HCT116 (cell line): Measurements from ENCODE around the gene PAX5. TPM values are rescaled to one million over a fixed set of nuclear protein-coding genes. Genes with fewer than 3 reads are reported as not detected.

ENCODE experiments used
- ATAC-seq: fragments of 200-7000 bp; cut with Tn5 transposase; 2 replicates; pipeline ENCODE4 v1.9.1; 2020; ENCODE audit warnings: mild to moderate bottlenecking, moderate library complexity
- BruUV-seq: library from RNA; stranded (reverse); fragments of 400-500 nt; replicated peaks from 2 replicates; lab custom pipeline; 2021; lab: Mats Ljungman, UMichigan
- CTCF ChIA-PET: fragments of 300-600 bp; sonication (Branson Sonifier 250); formaldehyde crosslinking; loops from one replicate; lab custom pipeline; 2021; ENCODE audit warnings: antibody characterized with exemption; lab: Charles Lee
- POLR2A ChIA-PET: fragments of 300-600, 350-600 bp; sonication (Branson Sonifier 250); formaldehyde crosslinking; loops from one replicate; lab custom pipeline; 2021; ENCODE audit warnings: antibody characterized with exemption; lab: Charles Lee
- RAD21 ChIA-PET, 2 experiments: fragments of 300-600 bp; sonication (Branson Sonifier 250); formaldehyde crosslinking; loops; one replicate each; lab custom pipeline; 2023; ENCODE audit warnings: low total read pairs in 2 of 2; ENCODE audit not compliant: uncharacterized antibody in 2 of 2, unreplicated experiment in 2 of 2, low non-redundant PET in 1 of 2; lab: Charles Lee
- DNase-seq: peaks from one replicate; pipeline ENCODE4 v3.0.0-alpha.2; 2010; ENCODE audit warnings: low read depth, low spot score
- H2AFZ ChIP-seq: fragments of 200-600 bp; shearing (Covaris generic), sonication (generic); 2 replicates; pipeline ENCODE4 v1.6.1; 2017; ENCODE audit warnings: low read depth, mixed run types, mixed read lengths, antibody characterized with exemption, low read length; ENCODE audit not compliant: poor library complexity, severe bottlenecking
- H3K27ac ChIP-seq: 2 replicates; pipeline ENCODE4 v1.5.1; 2012; ENCODE audit warnings: low read depth, low read length
- H3K27me3 ChIP-seq: fragments of 200-600 bp; sonication (generic); 2 replicates; pipeline ENCODE4 v1.6.1; 2016; ENCODE audit warnings: mixed run types, low read length, mixed read lengths; ENCODE audit not compliant: insufficient read depth
- H3K36me3 ChIP-seq, 2 experiments: fragments of 200-500 bp in 1 of 2; fragments of 200-600 bp in 1 of 2; sonication (Bioruptor generic) in 1 of 2; sonication (generic) in 1 of 2; 2 replicates each; pipeline versions ENCODE4 v1.5.1 to v1.6.1; 2014 to 2016; ENCODE audit warnings: low read length in 2 of 2, inconsistent platforms in 1 of 2, mixed read lengths in 1 of 2, mixed run types in 1 of 2; ENCODE audit not compliant: insufficient read depth in 2 of 2, control insufficient read depth in 1 of 2
- H3K4me1 ChIP-seq, 2 experiments: fragments of 200-600 bp in 1 of 2; sonication (generic) in 1 of 2; 2 replicates each; pipeline versions ENCODE4 v1.5.1 to v1.6.1; 2012 to 2017; ENCODE audit warnings: low read length in 2 of 2, inconsistent platforms in 1 of 2, mild to moderate bottlenecking in 1 of 2, mixed read lengths in 1 of 2, mixed run types in 1 of 2, moderate library complexity in 1 of 2; ENCODE audit not compliant: insufficient read depth in 2 of 2, control insufficient read depth in 1 of 2
- H3K4me2 ChIP-seq: fragments of 200-600 bp; sonication (generic); 2 replicates; pipeline ENCODE4 v1.6.1; 2017; ENCODE audit warnings: mixed run types, low read length, mixed read lengths
- H3K4me3 ChIP-seq, 2 experiments: fragments of 200-600 bp in 1 of 2; sonication (generic) in 1 of 2; replicated peaks in 1 of 2; 2 replicates each; pipeline ENCODE4 v1.5.1; 2011 to 2016; ENCODE audit warnings: low read length in 2 of 2, control low read depth in 1 of 2, low read depth in 1 of 2, mild to moderate bottlenecking in 1 of 2, mixed read lengths in 1 of 2, mixed run types in 1 of 2
- H3K79me2 ChIP-seq: fragments of 200-600 bp; sonication (generic); 2 replicates; pipeline ENCODE4 v1.6.1; 2017; ENCODE audit warnings: mild to moderate bottlenecking, mixed run types, low read length, moderate library complexity, mixed read lengths; ENCODE audit not compliant: insufficient read depth
- H3K9ac ChIP-seq: fragments of 200-600 bp; sonication (generic); 2 replicates; pipeline ENCODE4 v1.6.1; 2016; ENCODE audit warnings: low read length, mixed read lengths
- H3K9me2 ChIP-seq: fragments of 200-600 bp; sonication (generic), shearing (Covaris generic); 2 replicates; pipeline ENCODE4 v1.6.1; 2017; ENCODE audit warnings: mixed run types, mild to moderate bottlenecking, moderate library complexity; ENCODE audit not compliant: insufficient read depth
- H3K9me3 ChIP-seq, 2 experiments: fragments of 200-500 bp in 1 of 2; fragments of 200-600 bp in 1 of 2; sonication (Bioruptor generic) in 1 of 2; sonication (generic) in 1 of 2; 2 replicates each; pipeline ENCODE4 v1.6.1; 2014 to 2017; ENCODE audit warnings: low read length in 2 of 2, mixed read lengths in 2 of 2, inconsistent platforms in 1 of 2, low read depth in 1 of 2, mild to moderate bottlenecking in 1 of 2, mixed run types in 1 of 2, moderate library complexity in 1 of 2; ENCODE audit not compliant: control insufficient read depth in 1 of 2, insufficient read depth in 1 of 2
- H4K20me1 ChIP-seq: fragments of 200-600 bp; sonication (generic), shearing (Covaris generic); 2 replicates; pipeline ENCODE4 v1.6.1; 2017; ENCODE audit warnings: mixed run types, mild to moderate bottlenecking, moderate library complexity; ENCODE audit not compliant: insufficient read depth
- CEBPB ChIP-seq: IDR thresholded peaks from 2 replicates; pipeline ENCODE4 v1.6.1; 2012; ENCODE audit warnings: low read depth
- EGR1 ChIP-seq: IDR thresholded peaks from 2 replicates; pipeline ENCODE4 v1.6.1; 2012; ENCODE audit warnings: low read depth
- EZH2 ChIP-seq: fragments of 200-600 bp; sonication (generic); IDR thresholded peaks from 2 replicates; pipeline ENCODE4 v1.6.1; 2017; ENCODE audit warnings: antibody characterized with exemption, mixed run types
- EZH2phosphoT487 ChIP-seq: fragments of 200-600 bp; IDR thresholded peaks from 2 replicates; pipeline ENCODE4 v1.6.1; 2018; ENCODE audit warnings: antibody characterized with exemption, borderline replicate concordance
- FOSL1 ChIP-seq: IDR thresholded peaks from 2 replicates; pipeline ENCODE4 v1.6.1; 2012; ENCODE audit warnings: low read depth
- RAD21 ChIP-seq: IDR thresholded peaks from 2 replicates; pipeline ENCODE4 v1.6.1; 2012; ENCODE audit warnings: low read depth, mild to moderate bottlenecking
- SIN3A ChIP-seq: IDR thresholded peaks from 2 replicates; pipeline ENCODE4 v1.6.1; 2012; ENCODE audit warnings: low read depth
- SRF ChIP-seq: IDR thresholded peaks from 2 replicates; pipeline ENCODE4 v1.6.1; 2012; ENCODE audit warnings: low read depth
- TCF7L2 ChIP-seq: IDR thresholded peaks from 2 replicates; pipeline ENCODE4 v1.7.0; 2011; ENCODE audit warnings: borderline replicate concordance, inconsistent platforms; ENCODE audit not compliant: insufficient read depth, insufficient read length; ENCODE audit errors: extremely low read depth
- YY1 ChIP-seq: IDR thresholded peaks from 2 replicates; pipeline ENCODE4 v1.6.1; 2011; ENCODE audit warnings: low read length, low read depth, moderate library complexity, mild to moderate bottlenecking; ENCODE audit not compliant: insufficient replicate concordance; ENCODE audit errors: extremely low read depth
- ZFX ChIP-seq: fragments of 450-650 bp; IDR thresholded peaks from 2 replicates; pipeline ENCODE4 v1.6.1; 2017
- intact Hi-C: fragments of 100-400 bp; cut with micrococcal nuclease; formaldehyde crosslinking; loops from 2 replicates; pipeline ENCODE4 v1.10.0; 2022
- total RNA-seq: library from RNA; stranded (reverse); gene quantifications from one replicate; pipeline ENCODE4 v1.2.1, GENCODE V29; 2021; ENCODE audit not compliant: unreplicated experiment
- TF ChIP-seq, protein P1 (sequence below): IDR thresholded peaks from 2 replicates; pipeline ENCODE4 v1.6.1; 2012; ENCODE audit warnings: low read depth
- TF ChIP-seq, protein P2 (sequence below): IDR thresholded peaks from 2 replicates; pipeline ENCODE4 v1.6.1; 2012
- TF ChIP-seq, protein P3 (sequence below): IDR thresholded peaks from 2 replicates; pipeline ENCODE4 v1.6.1; 2011; ENCODE audit warnings: mild to moderate bottlenecking, low read length, moderate library complexity; ENCODE audit not compliant: insufficient replicate concordance; ENCODE audit errors: extremely low read depth

PAX5 gene
- total RNA-seq, 1 experiment from 2014 or later, result 0.17 TPM

DNA sequence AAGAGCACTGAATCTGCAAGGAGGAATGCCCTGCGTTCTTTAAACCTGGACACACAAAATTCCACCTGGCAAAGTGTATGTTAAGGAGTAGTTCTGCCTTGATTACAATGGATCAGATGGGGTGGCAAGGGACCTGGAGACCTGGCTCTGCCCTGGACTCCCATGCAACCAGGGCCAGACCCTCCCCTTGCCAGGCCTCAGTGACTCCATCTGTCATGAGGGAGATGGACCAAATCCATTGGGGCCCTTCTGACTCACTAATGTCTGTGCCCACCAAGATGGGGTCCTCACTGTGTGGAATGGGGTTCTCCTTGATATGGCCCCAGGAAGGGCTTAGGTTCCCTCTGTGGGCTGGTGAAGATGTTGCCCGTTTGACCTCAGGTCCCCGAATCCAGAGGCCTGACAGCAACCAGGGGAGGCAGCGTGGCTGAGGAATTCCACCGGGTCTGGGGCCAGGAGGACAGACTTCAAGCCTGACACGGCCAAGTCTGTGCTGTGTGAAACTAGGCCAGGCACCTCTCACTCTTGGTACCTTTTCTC lies 100.3 kb downstream of the PAX5 start:
- Histone ChIP-seq H3K79me2 (no peaks in the 10 kb centered on the region), H3K9ac (no peak overlapping the region), H3K9me2 (no peaks in the 10 kb centered on the region), H3K9me3 (no peaks in the 10 kb centered on the region), H3K4me2 (no peak overlapping the region), H3K4me3 (no peak overlapping the region), H3K4me1 (peaks cover 0 to 25% of the 10 kb centered on the region in 2 experiments; a peak in 2 of 4 replicates), H4K20me1 (no peaks in the 10 kb centered on the region), H3K27ac (no peak overlapping the region), H3K27me3 (no peaks in the 10 kb centered on the region), H3K36me3 (no peaks in the 10 kb centered on the region), H2AFZ (no peak overlapping the region)
- ATAC-seq (no peak), DNase-seq (no peak)
- RAD21 ChIA-PET, result no interaction called here
- BruUV-seq, result no TSS peak
- TF ChIP-seq RAD21, result no peak
- TF ChIP-seq, protein P1, sequence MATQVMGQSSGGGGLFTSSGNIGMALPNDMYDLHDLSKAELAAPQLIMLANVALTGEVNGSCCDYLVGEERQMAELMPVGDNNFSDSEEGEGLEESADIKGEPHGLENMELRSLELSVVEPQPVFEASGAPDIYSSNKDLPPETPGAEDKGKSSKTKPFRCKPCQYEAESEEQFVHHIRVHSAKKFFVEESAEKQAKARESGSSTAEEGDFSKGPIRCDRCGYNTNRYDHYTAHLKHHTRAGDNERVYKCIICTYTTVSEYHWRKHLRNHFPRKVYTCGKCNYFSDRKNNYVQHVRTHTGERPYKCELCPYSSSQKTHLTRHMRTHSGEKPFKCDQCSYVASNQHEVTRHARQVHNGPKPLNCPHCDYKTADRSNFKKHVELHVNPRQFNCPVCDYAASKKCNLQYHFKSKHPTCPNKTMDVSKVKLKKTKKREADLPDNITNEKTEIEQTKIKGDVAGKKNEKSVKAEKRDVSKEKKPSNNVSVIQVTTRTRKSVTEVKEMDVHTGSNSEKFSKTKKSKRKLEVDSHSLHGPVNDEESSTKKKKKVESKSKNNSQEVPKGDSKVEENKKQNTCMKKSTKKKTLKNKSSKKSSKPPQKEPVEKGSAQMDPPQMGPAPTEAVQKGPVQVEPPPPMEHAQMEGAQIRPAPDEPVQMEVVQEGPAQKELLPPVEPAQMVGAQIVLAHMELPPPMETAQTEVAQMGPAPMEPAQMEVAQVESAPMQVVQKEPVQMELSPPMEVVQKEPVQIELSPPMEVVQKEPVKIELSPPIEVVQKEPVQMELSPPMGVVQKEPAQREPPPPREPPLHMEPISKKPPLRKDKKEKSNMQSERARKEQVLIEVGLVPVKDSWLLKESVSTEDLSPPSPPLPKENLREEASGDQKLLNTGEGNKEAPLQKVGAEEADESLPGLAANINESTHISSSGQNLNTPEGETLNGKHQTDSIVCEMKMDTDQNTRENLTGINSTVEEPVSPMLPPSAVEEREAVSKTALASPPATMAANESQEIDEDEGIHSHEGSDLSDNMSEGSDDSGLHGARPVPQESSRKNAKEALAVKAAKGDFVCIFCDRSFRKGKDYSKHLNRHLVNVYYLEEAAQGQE, result no peak
- no peak for TF ChIP-seq YY1
- TF ChIP-seq SIN3A, result no peak
- TF ChIP-seq, protein P2, sequence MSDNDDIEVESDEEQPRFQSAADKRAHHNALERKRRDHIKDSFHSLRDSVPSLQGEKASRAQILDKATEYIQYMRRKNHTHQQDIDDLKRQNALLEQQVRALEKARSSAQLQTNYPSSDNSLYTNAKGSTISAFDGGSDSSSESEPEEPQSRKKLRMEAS, result no peak
- no peak for TF ChIP-seq EZH2phosphoT487
- no peak for TF ChIP-seq ZFX
- TF ChIP-seq, protein P3, sequence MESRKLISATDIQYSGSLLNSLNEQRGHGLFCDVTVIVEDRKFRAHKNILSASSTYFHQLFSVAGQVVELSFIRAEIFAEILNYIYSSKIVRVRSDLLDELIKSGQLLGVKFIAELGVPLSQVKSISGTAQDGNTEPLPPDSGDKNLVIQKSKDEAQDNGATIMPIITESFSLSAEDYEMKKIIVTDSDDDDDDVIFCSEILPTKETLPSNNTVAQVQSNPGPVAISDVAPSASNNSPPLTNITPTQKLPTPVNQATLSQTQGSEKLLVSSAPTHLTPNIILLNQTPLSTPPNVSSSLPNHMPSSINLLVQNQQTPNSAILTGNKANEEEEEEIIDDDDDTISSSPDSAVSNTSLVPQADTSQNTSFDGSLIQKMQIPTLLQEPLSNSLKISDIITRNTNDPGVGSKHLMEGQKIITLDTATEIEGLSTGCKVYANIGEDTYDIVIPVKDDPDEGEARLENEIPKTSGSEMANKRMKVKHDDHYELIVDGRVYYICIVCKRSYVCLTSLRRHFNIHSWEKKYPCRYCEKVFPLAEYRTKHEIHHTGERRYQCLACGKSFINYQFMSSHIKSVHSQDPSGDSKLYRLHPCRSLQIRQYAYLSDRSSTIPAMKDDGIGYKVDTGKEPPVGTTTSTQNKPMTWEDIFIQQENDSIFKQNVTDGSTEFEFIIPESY, result no peak
- no peak for TF ChIP-seq CEBPB
- no peak for TF ChIP-seq FOSL1
- TF ChIP-seq TCF7L2, result no peak
- TF ChIP-seq EGR1, result no peak
- no peak for TF ChIP-seq SRF
- no peak for TF ChIP-seq EZH2
- CTCF ChIA-PET, result no interaction called here
- POLR2A ChIA-PET, result no interaction called here
- intact Hi-C loops, result no loop called here
